GM19238 (cell line): ENCODE results near the gene SNTB2.
A peak's percentile ranks its signal among the peaks of the same experiment; 100 is the strongest.

Experiments
- DNase-seq: peaks from one replicate; pipeline ENCODE4 v3.0.0; 2011; ENCODE audit warnings: low spot score; ENCODE audit not compliant: insufficient read length

The SNTB2 gene

DNA sequence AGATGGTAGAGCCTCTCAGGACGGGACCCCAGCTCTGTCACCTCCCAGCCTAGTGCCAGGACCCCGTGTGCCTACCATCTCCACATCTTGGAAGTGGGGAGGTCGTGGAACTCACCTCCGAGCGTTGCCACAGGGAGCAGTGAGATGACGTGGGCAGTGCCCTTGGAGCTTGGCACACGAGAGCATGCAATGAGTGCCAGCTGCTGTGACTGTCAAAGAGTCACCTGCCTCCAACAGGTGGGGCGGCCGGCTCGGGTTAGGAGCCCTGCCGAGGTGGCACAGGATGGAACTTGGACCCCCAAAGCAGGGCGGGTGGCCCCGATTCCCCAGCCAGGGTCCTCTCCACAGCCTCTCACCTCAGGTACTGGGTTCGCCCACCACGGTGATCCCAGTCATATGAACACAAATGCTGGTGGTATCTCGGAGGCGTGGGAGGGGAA is 129.7 kb downstream of the SNTB2 start:
- no peak for DNase-seq

DNA sequence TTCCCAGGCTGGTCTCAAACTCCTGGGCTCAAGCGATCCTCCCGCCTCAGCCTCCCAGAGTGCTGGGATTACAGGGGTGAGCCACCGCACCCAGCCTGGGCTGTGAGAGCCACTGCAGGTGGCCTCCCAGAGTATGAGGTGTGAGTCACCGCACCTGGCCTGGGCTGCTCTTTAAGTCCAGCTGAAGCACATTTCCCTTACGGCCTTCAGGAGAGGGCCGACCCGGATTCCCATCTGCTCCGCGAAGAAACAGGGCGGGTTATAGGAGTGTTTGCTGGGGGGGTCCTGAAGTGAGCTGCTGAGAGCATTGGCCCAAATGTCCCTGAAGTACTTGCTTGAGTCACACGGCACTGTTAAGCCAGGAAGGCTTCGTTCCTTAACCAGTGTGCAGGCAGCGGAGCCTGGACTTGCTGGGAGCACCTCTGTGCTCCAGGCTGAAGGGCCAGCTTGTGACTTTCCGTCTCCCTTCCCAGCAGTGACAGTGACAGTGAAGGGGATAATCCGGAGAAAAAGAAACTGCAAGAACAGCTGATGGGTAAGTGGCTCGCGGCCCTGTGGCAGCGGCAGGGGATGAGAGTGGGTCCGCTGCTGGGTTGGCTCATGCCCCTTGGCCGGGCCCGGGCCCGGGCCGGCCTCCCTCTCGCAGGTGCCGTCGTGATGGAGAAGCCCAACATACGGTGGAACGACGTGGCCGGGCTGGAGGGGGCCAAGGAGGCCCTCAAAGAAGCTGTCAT is 131.4 kb downstream of the SNTB2 start:
- DNase-seq = no peak

DNA sequence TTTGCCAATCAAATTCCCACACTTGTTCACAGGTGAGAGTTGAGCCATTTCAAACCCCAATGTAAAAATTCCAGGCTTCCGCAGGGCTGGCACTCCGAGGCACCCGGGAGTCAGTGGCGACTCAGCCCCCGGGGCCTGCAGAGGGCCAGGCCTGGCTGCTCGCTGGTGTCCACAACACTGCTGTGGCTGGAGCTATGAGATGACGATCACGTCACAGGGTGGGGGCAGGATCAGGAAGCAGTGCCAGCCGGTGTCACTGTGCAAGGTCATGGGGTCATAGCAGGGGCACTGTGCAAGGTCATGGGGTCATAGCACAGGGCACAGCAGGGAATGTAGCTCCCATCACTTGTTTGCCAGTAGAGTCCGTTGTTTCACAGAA is 131.9 kb downstream of the SNTB2 start:
- no peak for DNase-seq

DNA sequence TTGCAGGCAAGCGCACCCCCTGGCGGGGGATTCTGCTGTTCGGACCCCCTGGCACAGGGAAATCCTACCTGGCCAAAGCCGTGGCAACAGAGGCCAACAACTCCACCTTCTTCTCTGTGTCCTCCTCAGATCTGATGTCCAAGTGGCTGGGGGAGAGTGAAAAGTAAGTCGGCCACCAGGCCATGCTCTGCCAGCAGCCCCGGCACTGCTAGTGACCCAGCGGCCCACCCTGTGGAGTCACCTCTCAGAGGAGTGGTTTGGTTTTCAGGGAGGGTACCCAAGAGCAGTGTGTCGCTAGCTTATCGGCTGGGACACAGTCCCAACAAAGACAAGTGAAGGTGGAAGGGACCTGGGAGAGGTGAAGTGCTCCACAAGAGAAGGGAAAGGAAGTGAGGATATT is 132.4 kb downstream of the SNTB2 start:
- DNase-seq = no peak

DNA sequence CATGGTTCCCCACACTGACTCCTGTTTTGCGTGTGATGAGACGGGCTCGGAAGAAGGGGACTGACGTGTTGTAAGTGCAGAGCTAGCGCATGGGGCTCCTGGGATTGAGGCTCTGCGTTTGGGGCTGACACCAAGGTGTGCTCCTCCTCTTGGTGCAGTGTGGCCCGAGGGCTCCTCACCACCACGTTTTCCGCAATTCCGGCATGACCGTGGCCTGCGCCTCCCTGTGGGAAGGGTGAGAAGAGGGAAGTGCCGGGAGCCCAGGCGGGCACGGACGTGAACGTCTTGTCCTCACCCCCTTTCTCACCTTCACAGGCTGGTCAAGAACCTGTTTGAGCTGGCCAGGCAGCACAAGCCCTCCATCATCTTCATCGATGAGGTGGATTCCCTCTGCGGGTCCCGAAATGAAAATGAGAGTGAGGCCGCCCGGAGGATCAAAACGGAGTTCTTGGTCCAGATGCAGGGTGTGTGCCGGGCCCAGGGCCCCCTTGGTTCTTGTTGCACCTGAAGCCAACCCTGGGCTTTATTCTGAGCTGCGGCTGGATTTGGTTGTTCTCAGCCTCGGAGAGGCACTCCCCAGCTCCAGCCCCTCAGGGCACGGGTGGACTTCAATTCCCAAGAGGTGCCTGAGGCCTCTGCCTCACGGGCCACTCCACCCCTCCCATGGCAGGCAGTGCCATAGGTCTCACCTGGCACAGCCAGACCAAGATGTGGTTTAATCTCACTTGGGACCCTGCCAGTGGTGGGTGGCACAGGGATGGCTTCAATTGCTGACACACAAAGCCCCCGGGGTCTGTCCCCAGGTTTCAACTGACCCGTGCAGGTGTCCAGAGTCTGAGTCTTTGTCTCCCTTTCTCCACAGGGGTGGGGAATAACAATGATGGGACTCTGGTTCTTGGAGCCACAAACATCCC is 133.1 kb downstream of the SNTB2 start:
- no peak for DNase-seq

DNA sequence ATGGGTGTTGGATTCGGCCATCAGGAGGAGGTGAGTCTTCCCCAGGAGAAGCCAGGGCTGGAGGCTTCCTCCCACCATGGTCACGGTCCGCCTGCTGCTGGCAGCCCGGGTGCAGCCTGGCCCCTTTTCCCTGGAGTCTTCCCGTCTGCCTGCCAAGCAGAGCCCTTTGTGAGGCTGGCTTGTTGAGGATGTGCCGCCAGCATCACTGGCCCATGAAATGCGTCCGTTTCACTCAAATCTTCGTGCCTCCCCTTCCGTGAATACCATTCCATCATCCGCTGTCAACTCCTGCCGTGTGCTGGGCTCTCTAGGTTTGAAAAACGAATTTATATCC is 133.7 kb downstream of the SNTB2 start:
- no peak for DNase-seq

DNA sequence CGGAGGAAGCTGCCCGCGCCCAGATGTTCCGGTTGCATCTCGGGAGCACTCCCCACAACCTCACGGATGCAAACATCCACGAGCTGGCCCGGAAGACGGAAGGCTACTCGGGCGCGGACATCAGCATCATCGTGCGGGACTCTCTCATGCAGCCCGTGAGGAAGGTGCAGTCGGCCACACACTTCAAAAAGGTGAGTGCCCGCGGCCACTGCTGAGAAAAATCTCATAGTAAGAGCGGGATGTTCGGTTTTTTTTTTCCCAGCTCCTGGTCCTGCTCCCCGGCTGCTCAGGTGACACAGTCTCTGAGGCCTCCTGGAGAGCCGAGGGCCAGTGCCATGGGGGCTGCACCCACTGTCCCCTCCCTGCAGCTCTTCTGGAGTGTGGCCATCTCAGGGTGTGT is 134.1 kb downstream of the SNTB2 start:
- DNase-seq = no peak

DNA sequence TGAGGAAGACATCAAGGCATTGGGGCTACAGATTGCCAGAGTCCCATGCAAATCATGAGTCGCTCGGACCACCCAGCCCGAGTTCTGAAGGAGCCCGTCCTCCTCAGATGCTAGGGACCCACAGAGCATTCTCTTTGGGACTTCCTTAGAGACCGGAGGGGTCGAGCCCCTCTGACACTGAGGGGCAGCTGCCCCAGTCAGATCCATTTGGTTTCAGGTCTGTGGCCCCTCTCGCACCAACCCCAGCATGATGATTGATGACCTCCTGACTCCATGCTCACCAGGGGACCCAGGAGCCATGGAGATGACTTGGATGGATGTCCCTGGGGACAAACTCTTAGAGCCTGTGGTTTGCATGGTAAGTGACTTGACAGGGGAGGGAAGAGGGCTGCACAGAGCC is 135.4 kb downstream of the SNTB2 start:
- DNase-seq = no peak

DNA sequence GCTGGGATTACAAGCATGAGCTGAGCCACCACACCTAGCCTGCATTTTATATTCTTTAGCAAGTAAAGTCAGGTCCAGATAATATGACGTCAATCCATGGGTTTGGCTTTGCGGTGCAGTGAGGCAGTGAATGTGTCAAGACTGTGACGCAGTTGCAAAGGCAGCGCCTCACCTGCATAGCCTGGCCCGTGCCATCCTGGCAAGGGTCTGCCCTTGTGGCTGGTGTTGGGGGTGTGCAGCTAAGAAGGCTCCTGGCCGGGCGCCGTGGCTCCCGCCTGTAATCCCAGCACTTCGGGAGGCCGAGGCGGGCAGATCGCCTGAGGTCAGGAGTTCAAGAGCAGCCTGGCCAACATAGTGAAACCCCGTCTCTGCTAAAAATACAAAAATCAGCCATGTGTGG is 136.5 kb downstream of the SNTB2 start:
- DNase-seq = no peak

DNA sequence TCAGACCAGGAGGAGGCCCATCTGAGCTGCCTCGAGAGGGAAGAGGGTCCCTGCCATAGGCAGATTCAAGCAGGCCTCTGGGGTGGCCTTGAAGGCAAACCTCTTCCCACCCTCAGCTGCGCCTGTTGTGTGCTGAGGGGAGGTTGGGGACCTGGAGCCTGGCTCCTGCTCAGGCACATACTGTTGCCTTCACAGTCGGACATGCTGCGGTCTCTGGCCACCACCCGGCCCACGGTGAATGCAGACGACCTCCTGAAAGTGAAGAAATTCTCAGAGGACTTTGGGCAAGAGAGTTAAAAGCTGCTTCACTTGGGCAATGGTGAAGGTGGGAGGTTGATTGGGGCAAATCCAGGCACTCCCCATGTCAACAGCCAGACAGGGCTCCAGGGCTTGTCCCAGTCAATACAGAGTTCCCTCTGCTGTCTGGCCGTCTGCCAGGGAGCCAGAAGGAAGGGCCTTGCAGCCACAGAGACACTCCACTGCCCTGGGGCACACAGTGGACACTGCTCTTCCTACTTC is 137.1 kb downstream of the SNTB2 start:
- no peak for DNase-seq

DNA sequence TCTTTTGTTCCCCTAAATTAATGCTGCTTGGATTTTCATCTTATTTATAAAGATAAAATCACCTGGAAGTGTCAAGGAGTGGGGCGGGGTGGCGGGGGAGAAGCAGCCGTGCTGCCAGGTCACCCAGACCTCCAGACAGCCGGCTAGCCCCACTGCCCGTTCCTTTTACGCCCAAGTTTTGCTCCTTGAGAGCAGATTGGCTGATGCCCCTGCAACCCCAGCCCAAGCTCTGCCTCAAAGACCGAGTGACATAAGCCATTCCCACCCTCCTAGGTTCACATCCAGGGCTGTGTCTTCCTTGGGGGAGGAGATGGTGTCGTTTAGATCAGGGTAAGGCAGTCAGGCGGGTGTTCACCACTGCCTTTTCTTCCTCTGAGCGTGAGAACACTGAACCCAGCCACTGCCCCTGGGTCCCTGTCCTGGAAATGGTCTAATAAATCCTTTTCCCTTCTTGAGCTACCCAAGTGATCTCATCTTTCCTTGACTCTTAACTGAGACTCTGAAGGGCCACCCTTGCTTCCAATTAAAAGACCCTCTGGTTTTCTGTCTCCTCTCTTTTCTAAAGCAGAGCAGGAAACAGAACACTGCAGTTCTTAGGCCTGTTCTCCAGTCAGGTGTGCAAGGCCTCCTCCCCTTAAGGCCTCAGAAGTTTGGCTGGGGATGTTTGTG is 137.8 kb downstream of the SNTB2 start:
- DNase-seq = no peak

DNA sequence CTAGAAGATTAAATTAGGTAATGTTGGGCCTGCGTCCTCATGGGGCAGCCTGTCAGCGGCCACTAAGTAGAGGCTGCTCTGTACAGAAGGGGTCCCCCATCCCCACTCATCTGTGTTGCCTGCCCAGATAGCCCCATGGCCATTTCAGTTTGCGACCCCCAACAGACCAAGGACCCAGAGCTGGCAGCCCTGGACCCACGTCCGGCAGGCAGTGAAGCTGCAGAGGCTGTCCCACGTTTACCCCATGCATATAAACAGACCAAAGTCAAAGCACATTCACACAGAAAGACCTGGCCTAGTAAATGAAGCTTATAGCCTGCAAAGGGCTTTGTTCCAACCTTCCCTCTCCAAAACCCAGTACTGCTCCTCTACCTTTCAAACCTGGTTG is 138.8 kb downstream of the SNTB2 start:
- no peak for DNase-seq

DNA sequence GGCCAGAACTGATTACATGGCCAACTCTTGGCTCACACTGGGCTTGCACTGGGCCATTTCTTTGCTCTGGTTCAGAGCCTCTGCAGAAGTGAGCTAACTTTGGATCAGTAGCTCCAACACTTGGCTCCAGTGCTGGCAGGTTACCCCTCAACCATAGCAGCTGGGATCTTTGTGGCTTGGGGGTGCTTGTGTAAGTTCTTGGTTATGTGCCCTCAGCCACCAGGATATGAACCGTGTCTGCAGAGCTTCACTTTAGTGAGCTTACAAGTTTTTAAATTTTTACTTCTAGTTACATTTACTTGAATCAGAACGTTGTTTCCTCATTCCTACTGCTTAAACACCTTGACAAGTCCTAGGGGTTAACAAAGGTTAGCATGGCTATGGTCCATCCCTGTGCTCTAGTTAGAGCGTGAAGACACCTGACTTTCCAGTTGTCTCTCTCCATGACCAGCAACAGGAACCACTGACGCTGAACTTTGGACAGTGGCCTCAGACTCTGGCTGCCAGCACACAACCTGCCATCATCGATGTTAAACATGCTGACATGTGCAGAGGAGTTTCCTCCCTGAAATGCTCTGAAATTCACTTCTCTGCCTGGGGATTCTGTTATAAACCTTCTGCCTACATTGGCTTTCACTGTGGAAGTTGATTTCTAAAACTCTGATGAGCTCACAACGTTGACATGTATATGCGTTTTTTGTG is 139.4 kb downstream of the SNTB2 start:
- DNase-seq = no peak

DNA sequence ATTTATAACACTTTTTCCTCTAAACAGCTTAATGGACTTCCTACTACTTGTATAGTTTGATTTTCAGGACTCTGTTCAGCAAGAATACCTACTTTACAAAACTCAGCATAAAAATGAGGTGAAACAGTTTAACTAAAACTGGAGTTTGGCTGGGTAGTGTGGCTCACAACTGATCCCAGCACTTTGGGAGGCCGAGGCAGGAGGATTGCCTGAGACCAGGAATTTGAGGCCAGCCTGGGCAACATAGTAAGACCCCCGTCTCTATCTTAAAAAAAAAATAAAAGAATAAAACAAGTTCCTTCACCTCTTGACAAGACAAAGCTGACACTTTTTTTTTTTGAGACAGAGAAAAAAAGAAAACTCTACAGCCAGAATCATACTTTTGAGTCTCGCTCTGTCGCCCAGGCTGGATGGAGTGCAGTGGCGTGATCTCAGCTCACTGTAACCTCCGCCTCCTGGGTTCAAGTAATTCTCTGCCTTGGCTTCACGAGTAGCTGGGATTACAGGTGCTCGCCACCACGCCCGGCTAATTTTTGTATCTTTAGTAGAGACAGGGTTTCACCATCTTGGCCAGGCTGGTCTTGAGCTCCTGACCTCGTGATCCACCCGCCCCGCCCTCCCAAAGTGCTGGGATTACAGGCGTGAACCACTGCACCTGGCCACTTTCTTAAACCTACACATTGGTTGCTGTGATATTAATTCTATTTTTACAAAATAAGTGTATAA is 140.8 kb downstream of the SNTB2 start:
- no peak for DNase-seq

DNA sequence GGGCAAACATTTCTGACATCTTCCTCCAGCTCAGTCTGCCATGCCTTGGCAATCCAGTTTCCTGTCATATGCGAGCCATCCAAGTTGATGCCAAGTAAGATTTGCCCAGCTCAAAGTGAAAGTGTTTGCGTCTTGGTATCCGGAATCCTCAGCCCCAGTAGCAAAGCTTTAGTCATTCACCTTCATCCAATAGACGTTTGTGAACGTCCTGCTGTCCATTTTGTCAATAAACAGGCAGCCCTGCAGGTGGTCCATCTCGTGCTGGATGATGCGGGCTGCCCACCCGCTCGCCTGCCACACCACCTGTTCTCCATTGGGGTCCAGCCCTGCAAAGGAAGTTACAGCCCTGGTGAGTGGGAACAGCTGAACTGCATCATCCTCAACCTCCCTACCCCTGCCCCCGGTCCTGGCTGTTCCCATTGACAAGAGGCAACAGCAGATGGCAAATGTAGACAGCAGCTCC is 141.9 kb downstream of the SNTB2 start:
- DNase-seq = no peak

DNA sequence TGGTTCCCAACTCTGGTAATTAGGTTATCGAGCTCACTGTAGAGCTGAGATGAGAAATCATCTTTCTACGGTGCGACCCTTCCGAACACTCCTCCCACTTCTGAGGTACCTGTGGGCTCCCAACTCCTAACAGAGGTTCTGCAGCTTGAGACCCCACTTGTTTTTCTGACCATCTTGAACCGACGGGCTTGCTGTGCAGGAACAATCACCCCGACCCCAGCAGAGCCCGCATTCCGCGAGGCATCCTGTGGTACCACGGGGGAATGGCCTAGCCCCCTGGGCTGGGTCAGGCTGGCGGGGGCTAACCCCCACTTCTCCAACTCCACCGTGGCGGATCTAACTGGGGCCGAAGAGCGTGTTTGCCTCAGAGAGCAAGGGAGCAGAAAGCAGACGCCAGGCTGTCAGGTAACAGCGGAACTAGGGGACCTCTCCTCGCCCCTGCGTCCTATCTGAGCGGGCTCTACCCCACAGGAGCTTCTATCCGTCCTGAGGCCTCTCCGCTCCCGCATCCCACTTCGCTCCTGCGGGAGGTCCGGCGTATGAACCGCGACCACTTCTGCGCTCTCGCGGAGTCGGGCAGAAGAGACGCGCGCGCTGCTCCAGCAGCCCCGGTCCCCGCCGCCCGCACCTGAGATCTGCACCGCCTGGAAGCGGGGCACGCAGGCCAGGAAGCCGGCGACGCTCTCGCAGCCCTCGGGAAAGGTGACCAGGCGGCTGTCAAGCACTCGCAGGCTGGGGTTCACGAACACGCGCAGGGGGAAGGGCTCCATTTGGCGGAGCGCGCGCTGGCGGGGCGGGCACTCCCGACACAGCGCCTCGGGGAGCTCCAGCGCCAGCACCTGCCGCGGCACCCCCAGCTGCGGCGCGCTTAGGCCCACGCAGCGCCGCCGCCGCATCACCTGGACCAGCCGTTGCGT is 142.7 kb downstream of the SNTB2 start:
- DNase-seq = no peak

DNA sequence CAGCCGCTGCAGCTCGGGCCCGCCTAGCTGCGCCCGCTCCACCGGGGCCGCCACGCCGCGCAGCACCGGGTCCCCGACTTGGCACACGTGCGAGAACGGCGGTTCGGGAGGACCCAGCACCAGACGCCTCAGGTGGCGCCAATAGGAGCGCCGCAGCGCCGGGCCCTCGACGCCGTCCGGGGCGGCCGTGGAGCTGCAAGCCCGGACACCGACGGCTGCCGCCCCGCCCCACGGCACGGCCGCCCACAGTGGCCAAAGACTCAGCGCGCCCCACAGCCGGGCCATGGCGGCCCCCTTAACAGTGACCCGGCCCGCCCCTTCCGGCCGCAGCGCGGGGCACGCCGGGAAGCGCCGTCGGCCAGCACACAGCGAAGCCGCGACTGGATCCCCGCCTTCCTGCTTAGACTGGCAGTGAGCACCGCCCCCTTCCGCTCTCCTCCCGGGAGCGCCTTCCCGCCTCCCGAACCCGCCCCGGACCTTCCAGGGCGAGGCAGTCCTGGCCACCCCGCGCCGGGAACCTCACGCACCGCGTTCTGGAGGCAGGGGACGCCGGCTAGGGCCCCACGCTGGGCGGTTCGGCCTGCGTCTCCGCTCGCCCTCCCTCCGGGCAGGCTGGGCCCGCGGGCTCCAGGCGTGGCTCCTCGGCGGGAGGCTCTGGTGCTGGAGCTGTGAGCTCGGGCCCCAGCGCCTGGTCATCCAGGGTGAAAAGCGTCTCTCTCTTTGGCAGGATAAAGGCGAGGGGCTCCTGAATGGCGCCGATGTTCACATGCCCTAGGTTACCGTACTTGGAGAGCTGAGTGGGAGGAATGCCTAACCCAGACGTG is 143.5 kb downstream of the SNTB2 start, which contains the start of gene PDF:
Gene PDF, minus strand, starts transcription at position 303 of the 824 bp plus-strand sequence. Its CDS starts 18 bp downstream, at position 285.
- peak; percentile 95 for DNase-seq

DNA sequence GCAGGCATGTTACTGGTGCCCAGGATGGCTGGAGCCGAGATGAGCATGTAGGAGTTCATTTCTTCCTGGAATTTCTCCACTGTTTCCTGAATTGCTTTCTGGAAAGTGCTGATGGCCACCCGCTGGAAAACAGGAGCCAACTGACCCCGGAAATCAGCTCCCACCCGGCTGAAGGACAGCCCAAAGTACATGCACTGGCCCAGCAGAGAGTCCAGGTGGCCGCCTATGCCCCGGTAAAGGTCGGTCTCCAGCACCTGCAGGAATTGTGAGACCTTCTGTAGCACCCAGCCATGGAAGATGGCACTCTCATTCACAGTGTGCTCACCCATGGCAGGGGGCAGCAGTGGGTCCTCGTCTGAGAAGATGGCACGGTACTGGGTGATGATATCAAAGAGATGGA is 147.7 kb downstream of the SNTB2 start:
- no peak for DNase-seq
